Measurements from ENCODE around the gene ANAPC13.
A peak's percentile ranks its signal among the peaks of the same experiment; 100 is the strongest.

The ANAPC13 gene

GRCh38 chr3:134522541-134522940, 36.8 kb upstream of the ANAPC13 start:
- Histone ChIP-seq H3K18ac (ENCODE audit: low read depth in 1 of 2, low read length in 2 of 2) (no peak overlapping the region), H3K4me3 (ENCODE audit: insufficient read depth in 1 of 2, low read depth in 1 of 2, low read length in 2 of 2) (no peak overlapping the region), H3K9ac (ENCODE audit: low read length) (no peak overlapping the region), H2BK120ac (ENCODE audit: low read depth, low read length) (no peak overlapping the region), H3K4me1 (ENCODE audit: control insufficient read depth, insufficient read depth, low read depth, low read length) (peaks cover 4% of the 10 kb centered on the region), H3K23ac (ENCODE audit: low read length in 2 of 2) (no peak overlapping the region), H2BK15ac (ENCODE audit: low read depth, poor library complexity, severe bottlenecking) (no peak overlapping the region), H2BK5ac (ENCODE audit: low read depth, low read length, poor library complexity, severe bottlenecking) (no peak overlapping the region), H3K27me3 (ENCODE audit: control insufficient read depth in 1 of 2, insufficient read depth in 1 of 2, low read length in 2 of 2) (no peaks in the 10 kb centered on the region), H2AK5ac (ENCODE audit: low read length, severe bottlenecking) (no peak overlapping the region), H3K36me3 (ENCODE audit: control insufficient read depth in 1 of 2, insufficient read depth in 2 of 2, low read depth in 1 of 2, low read length in 2 of 2) (peaks cover 4 to 6% of the 10 kb centered on the region in 2 experiments), H3K4me2 (ENCODE audit: low read length, poor library complexity, severe bottlenecking) (no peak overlapping the region), H3K27ac (ENCODE audit: low read length, poor library complexity, severe bottlenecking) (no peak overlapping the region), H3K79me1 (replicated peaks; ENCODE audit: low read length, poor library complexity, severe bottlenecking) (peaks cover 16% of the 10 kb centered on the region), H4K8ac (ENCODE audit: low read length) (no peak overlapping the region), H3K9me3 (ENCODE audit: control insufficient read depth, low read length) (peaks cover 34% of the 10 kb centered on the region), H3K4ac (ENCODE audit: low read depth in 1 of 2, low read length in 2 of 2) (no peak overlapping the region), H4K91ac (ENCODE audit: low read length) (no peak overlapping the region), H3K14ac (ENCODE audit: low read length in 2 of 2) (no peak overlapping the region), H2AFZ (ENCODE audit: low read depth, low read length) (no peak overlapping the region), H2BK12ac (ENCODE audit: low read length in 2 of 2) (no peak overlapping the region)
- WGBS = 95% methylated on average over 4 of the region's 6 CpGs
- DNase-seq = no peak

- peaks cover 0 to 3% of the 10 kb centered on the region in 2 experiments for H3K36me3 ChIP-seq (ENCODE audit: control insufficient read depth in 1 of 2, insufficient read depth in 2 of 2, low read depth in 1 of 2, low read length in 2 of 2)
- H3K4me1 ChIP-seq (ENCODE audit: control insufficient read depth, insufficient read depth, low read depth, low read length) = peaks cover 3% of the 10 kb centered on the region
- DNase-seq = peak; percentile 58
- H3K18ac ChIP-seq (ENCODE audit: low read depth in 1 of 2, low read length in 2 of 2) = no peak overlapping the region
- H2BK5ac ChIP-seq (ENCODE audit: low read depth, low read length, poor library complexity, severe bottlenecking) = no peak overlapping the region
- H3K79me1 ChIP-seq (replicated peaks; ENCODE audit: low read length, poor library complexity, severe bottlenecking) = peaks cover 7% of the 10 kb centered on the region
- H2AFZ ChIP-seq (ENCODE audit: low read depth, low read length) = no peak overlapping the region
- no peak overlapping the region for H2BK12ac ChIP-seq (ENCODE audit: low read length in 2 of 2)
- no peak overlapping the region for H3K4ac ChIP-seq (ENCODE audit: low read depth in 1 of 2, low read length in 2 of 2)
- H3K4me2 ChIP-seq (ENCODE audit: low read length, poor library complexity, severe bottlenecking) = no peak overlapping the region
- no peak overlapping the region for H3K23ac ChIP-seq (ENCODE audit: low read length in 2 of 2)
- no peaks in the 10 kb centered on the region for H3K27me3 ChIP-seq (ENCODE audit: control insufficient read depth in 1 of 2, insufficient read depth in 1 of 2, low read length in 2 of 2)
- H3K27ac ChIP-seq (ENCODE audit: low read length, poor library complexity, severe bottlenecking) = no peak overlapping the region
- H4K91ac ChIP-seq (ENCODE audit: low read length) = no peak overlapping the region
- peaks cover 5% of the 10 kb centered on the region for H3K9me3 ChIP-seq (ENCODE audit: control insufficient read depth, low read length)
- peak overlapping the region; percentile 88 for H3K9ac ChIP-seq (ENCODE audit: low read length)
- H3K4me3 ChIP-seq (ENCODE audit: insufficient read depth in 1 of 2, low read depth in 1 of 2, low read length in 2 of 2) = peak overlapping the region in 1 of 2 experiments; percentile 71
- no peak overlapping the region for H4K8ac ChIP-seq (ENCODE audit: low read length)
- no peak overlapping the region for H2AK5ac ChIP-seq (ENCODE audit: low read length, severe bottlenecking)
- no peak overlapping the region for H2BK120ac ChIP-seq (ENCODE audit: low read depth, low read length)
- H2BK15ac ChIP-seq (ENCODE audit: low read depth, poor library complexity, severe bottlenecking) = no peak overlapping the region
- H3K14ac ChIP-seq (ENCODE audit: low read length in 2 of 2) = no peak overlapping the region
These were observed 32.0 kb upstream of the ANAPC13 start for GRCh38 chr3:134517791-134518190.

- Histone ChIP-seq H2BK15ac (ENCODE audit: low read depth, poor library complexity, severe bottlenecking) (no peak overlapping the region), H2AK5ac (ENCODE audit: low read length, severe bottlenecking) (no peak overlapping the region), H2AFZ (ENCODE audit: low read depth, low read length) (no peak overlapping the region), H3K23ac (ENCODE audit: low read length in 2 of 2) (no peak overlapping the region), H4K91ac (ENCODE audit: low read length) (no peak overlapping the region), H3K36me3 (ENCODE audit: control insufficient read depth in 1 of 2, insufficient read depth in 2 of 2, low read depth in 1 of 2, low read length in 2 of 2) (peaks cover 0 to 1% of the 10 kb centered on the region in 2 experiments), H3K14ac (ENCODE audit: low read length in 2 of 2) (no peak overlapping the region), H3K4ac (ENCODE audit: low read depth in 1 of 2, low read length in 2 of 2) (no peak overlapping the region), H3K4me1 (ENCODE audit: control insufficient read depth, insufficient read depth, low read depth, low read length) (peaks cover 3% of the 10 kb centered on the region), H3K9me3 (ENCODE audit: control insufficient read depth, low read length) (no peaks in the 10 kb centered on the region), H2BK120ac (ENCODE audit: low read depth, low read length) (no peak overlapping the region), H3K27me3 (ENCODE audit: control insufficient read depth in 1 of 2, insufficient read depth in 1 of 2, low read length in 2 of 2) (no peaks in the 10 kb centered on the region), H3K4me3 (ENCODE audit: insufficient read depth in 1 of 2, low read depth in 1 of 2, low read length in 2 of 2) (peak overlapping the region in 1 of 2 experiments; percentile 71), H3K79me1 (replicated peaks; ENCODE audit: low read length, poor library complexity, severe bottlenecking) (peaks cover 8% of the 10 kb centered on the region), H3K9ac (ENCODE audit: low read length) (peak overlapping the region; percentile 88), H2BK12ac (ENCODE audit: low read length in 2 of 2) (no peak overlapping the region), H4K8ac (ENCODE audit: low read length) (no peak overlapping the region), H3K4me2 (ENCODE audit: low read length, poor library complexity, severe bottlenecking) (no peak overlapping the region), H3K27ac (ENCODE audit: low read length, poor library complexity, severe bottlenecking) (peak overlapping the region; percentile 87), H3K18ac (ENCODE audit: low read depth in 1 of 2, low read length in 2 of 2) (peak overlapping the region; percentile 3 to 57), H2BK5ac (ENCODE audit: low read depth, low read length, poor library complexity, severe bottlenecking) (no peak overlapping the region)
- peak; percentile 34 for DNase-seq
- WGBS = 62% methylated on average over 3 of the region's 3 CpGs
These were observed 31.1 kb upstream of the ANAPC13 start for GRCh38 chr3:134516905-134517304.

- H3K9ac ChIP-seq (ENCODE audit: low read length) = no peak overlapping the region
- no peak for DNase-seq
- 96% methylated on average over 2 of the region's 2 CpGs for WGBS
- H2BK12ac ChIP-seq (ENCODE audit: low read length in 2 of 2) = no peak overlapping the region
- H3K4me3 ChIP-seq (ENCODE audit: insufficient read depth in 1 of 2, low read depth in 1 of 2, low read length in 2 of 2) = no peak overlapping the region
- peaks cover 16% of the 10 kb centered on the region for H3K79me1 ChIP-seq (replicated peaks; ENCODE audit: low read length, poor library complexity, severe bottlenecking)
- H3K36me3 ChIP-seq (ENCODE audit: control insufficient read depth in 1 of 2, insufficient read depth in 2 of 2, low read depth in 1 of 2, low read length in 2 of 2) = peaks cover 5 to 33% of the 10 kb centered on the region in 2 experiments
- no peak overlapping the region for H2AFZ ChIP-seq (ENCODE audit: low read depth, low read length)
- peaks cover 2% of the 10 kb centered on the region for H3K4me1 ChIP-seq (ENCODE audit: control insufficient read depth, insufficient read depth, low read depth, low read length)
- H3K18ac ChIP-seq (ENCODE audit: low read depth in 1 of 2, low read length in 2 of 2) = no peak overlapping the region
- no peak overlapping the region for H2AK5ac ChIP-seq (ENCODE audit: low read length, severe bottlenecking)
- H2BK5ac ChIP-seq (ENCODE audit: low read depth, low read length, poor library complexity, severe bottlenecking) = no peak overlapping the region
- H3K9me3 ChIP-seq (ENCODE audit: control insufficient read depth, low read length) = no peaks in the 10 kb centered on the region
- no peak overlapping the region for H4K8ac ChIP-seq (ENCODE audit: low read length)
- H3K23ac ChIP-seq (ENCODE audit: low read length in 2 of 2) = no peak overlapping the region
- no peak overlapping the region for H2BK120ac ChIP-seq (ENCODE audit: low read depth, low read length)
- no peaks in the 10 kb centered on the region for H3K27me3 ChIP-seq (ENCODE audit: control insufficient read depth in 1 of 2, insufficient read depth in 1 of 2, low read length in 2 of 2)
- no peak overlapping the region for H2BK15ac ChIP-seq (ENCODE audit: low read depth, poor library complexity, severe bottlenecking)
- H4K91ac ChIP-seq (ENCODE audit: low read length) = no peak overlapping the region
- H3K4me2 ChIP-seq (ENCODE audit: low read length, poor library complexity, severe bottlenecking) = no peak overlapping the region
- no peak overlapping the region for H3K4ac ChIP-seq (ENCODE audit: low read depth in 1 of 2, low read length in 2 of 2)
- no peak overlapping the region for H3K14ac ChIP-seq (ENCODE audit: low read length in 2 of 2)
- H3K27ac ChIP-seq (ENCODE audit: low read length, poor library complexity, severe bottlenecking) = no peak overlapping the region
These were observed 25.7 kb upstream of the ANAPC13 start for GRCh38 chr3:134511500-134511899.
